Measurements from ENCODE around the gene HEATR3. TPM values are rescaled to one million over a fixed set of nuclear protein-coding genes. Genes with fewer than 3 reads are reported as not detected.
A peak's percentile ranks its signal among the peaks of the same experiment; 100 is the strongest.

Gene HEATR3
- total and polyA plus RNA-seq, 2 of the 13 experiments (the other 11 are each of a cell fraction or from before 2014, with no cell fraction given): 22.4 to 52.4 TPM

- no peak for TF ChIP-seq KAT2B (IDR thresholded peaks at IDR 0.05; ENCODE audit: borderline replicate concordance, low read depth, low read length)
- peak; percentile 70 for TF ChIP-seq PITX1 (CRISPR knock-in tag; IDR thresholded peaks at IDR 0.05)
- peak; percentile 63; the same call in 1 of the 2 replicates for TF ChIP-seq ZNF350 (CRISPR knock-in tag; IDR thresholded peaks at IDR 0.05; ENCODE audit: borderline replicate concordance, low read depth)
- no peak for TF ChIP-seq AKNA (CRISPR knock-in tag; IDR thresholded peaks at IDR 0.05; ENCODE audit: borderline replicate concordance)
- TF ChIP-seq SMYD3 (CRISPR knock-in tag; IDR thresholded peaks at IDR 0.05): no peak
- TF ChIP-seq ZNF30 (CRISPR knock-in tag; IDR thresholded peaks at IDR 0.05): no peak
- TF ChIP-seq SKI (IDR thresholded peaks at IDR 0.05; ENCODE audit: partially characterized antibody): peak; percentile 22
- TF ChIP-seq SIN3A (IDR thresholded peaks at IDR 0.05; ENCODE audit: borderline replicate concordance, low read depth, low read length): peak; percentile 67; the same call in 1 of the 2 replicates
- TF ChIP-seq SAFB2 (CRISPR knock-in tag; IDR thresholded peaks at IDR 0.05; ENCODE audit: borderline replicate concordance, low read depth): peak; percentile 94
- no peak for TF ChIP-seq ZNF75D (CRISPR knock-in tag; IDR thresholded peaks at IDR 0.05; ENCODE audit: borderline replicate concordance)
- TF ChIP-seq TBX2 (CRISPR knock-in tag; IDR thresholded peaks at IDR 0.05; ENCODE audit: borderline replicate concordance): peak; percentile 85
These were observed 87.2 kb downstream of the HEATR3 start, which contains the start of gene TENT4B (continued) for GRCh38 chr16:50152807-50153595.

All from HepG2 (cell line).